Measurements from ENCODE around the gene SSRP1.

DNA sequence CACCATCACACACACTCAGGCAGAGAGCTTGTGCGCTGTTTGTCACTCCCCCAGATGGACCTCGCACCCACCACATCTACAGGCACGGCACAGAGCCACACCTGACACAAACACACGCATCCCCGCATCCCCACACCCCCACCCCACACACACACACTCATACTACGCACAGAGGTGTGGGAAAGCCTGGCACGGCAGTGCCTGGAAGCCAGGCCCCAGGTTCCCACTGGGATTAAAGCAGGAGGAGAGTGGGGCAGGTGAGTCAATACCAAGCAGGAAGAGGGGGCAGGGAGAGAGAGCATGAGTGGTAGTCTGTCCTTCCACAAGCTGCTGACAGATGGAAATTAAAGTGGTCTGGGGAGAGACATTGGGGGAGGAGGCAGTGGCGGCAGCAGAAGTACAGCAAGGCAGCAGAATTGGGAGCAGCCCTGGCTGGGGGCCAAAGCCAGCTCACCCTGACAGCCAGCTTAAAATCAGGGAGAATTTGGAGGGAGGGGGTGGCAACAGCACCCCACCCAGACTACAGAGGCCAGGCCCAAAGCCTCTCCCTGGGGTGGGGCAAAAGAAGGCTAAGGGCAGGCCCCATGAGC is 31.6 kb downstream of the SSRP1 start:
- TF ChIP-seq, protein P1, sequence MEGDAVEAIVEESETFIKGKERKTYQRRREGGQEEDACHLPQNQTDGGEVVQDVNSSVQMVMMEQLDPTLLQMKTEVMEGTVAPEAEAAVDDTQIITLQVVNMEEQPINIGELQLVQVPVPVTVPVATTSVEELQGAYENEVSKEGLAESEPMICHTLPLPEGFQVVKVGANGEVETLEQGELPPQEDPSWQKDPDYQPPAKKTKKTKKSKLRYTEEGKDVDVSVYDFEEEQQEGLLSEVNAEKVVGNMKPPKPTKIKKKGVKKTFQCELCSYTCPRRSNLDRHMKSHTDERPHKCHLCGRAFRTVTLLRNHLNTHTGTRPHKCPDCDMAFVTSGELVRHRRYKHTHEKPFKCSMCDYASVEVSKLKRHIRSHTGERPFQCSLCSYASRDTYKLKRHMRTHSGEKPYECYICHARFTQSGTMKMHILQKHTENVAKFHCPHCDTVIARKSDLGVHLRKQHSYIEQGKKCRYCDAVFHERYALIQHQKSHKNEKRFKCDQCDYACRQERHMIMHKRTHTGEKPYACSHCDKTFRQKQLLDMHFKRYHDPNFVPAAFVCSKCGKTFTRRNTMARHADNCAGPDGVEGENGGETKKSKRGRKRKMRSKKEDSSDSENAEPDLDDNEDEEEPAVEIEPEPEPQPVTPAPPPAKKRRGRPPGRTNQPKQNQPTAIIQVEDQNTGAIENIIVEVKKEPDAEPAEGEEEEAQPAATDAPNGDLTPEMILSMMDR (IDR thresholded peaks at IDR 0.05): no peak
- no peak for TF ChIP-seq POLR2A (IDR thresholded peaks at IDR 0.05)

All from uterus (tissue), 2 donors.